Measurements from ENCODE around the gene FITM1. TPM values are rescaled to one million over a fixed set of nuclear protein-coding genes. Genes with fewer than 3 reads are reported as not detected.

Gene FITM1
- total RNA-seq, 1 experiment from 2014 or later = 0.46 TPM

DNA sequence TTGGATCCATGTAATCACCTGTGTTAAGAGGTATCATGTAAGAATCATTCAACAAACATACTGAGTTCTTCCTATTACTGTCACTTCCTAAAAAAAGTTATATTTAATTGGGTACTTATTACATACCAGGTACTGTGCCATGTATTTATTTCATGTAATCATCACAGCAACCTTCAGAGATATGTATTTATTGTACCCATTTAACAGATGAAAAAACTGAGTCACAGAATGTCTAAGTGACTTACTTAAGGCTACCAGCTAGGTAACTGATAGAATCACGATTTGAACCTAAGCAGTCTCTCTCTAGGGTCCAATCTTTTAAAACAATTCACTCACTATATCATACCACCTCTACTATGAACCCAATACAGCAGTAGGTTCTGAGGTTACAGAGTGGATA lies 14.0 kb downstream of the FITM1 start:
- ChIA-PET CTCF (no interaction called here), POLR2A (no interaction called here)
- intact Hi-C loops (cut with micrococcal nuclease; ENCODE audit: unreplicated experiment) = no loop called here
- no TSS peak for BruUV-seq (replicated peaks)
- TF ChIP-seq POLR2AphosphoS5 (IDR thresholded peaks at IDR 0.05; ENCODE audit: low read depth, low read length) (no peak), REST (IDR thresholded peaks at IDR 0.05; ENCODE audit: insufficient read depth in 1 of 2, low read depth in 2 of 2, low read length in 1 of 2) (no peak), CTCF (IDR thresholded peaks at IDR 0.05) (no peak), SIN3A (IDR thresholded peaks at IDR 0.05; ENCODE audit: borderline replicate concordance, insufficient read depth, low read depth, low read length) (no peak), TCF7L2 (IDR thresholded peaks at IDR 0.05; ENCODE audit: low read depth, low read length) (no peak)
- Histone ChIP-seq H3K4me1 (ENCODE audit: control insufficient read depth, insufficient read depth, low read length) (peaks cover 9% of the 10 kb centered on the region), H3K36me3 (ENCODE audit: control insufficient read depth, insufficient read depth, low read length) (peaks cover 3% of the 10 kb centered on the region; the same call in 1 of the 2 replicates), H3K9me3 (ENCODE audit: control insufficient read depth, insufficient read depth, low read depth, low read length) (no peaks in the 10 kb centered on the region), H3K27ac (ENCODE audit: low read length) (no peak overlapping the region), H3K27me3 (ENCODE audit: control insufficient read depth, insufficient read depth, low read length) (no peaks in the 10 kb centered on the region), H3K4me3 (ENCODE audit: low read depth in 2 of 2, low read length in 2 of 2) (no peak overlapping the region)
- in situ Hi-C loops (cut with HindIII; ENCODE audit: low pct_unique_long_range_greater_than_20kb, low sequenced_read_pairs) = no loop called here
- DNase-seq (ENCODE audit: low read depth, low spot score) = no peak
- no peak for ATAC-seq

DNA sequence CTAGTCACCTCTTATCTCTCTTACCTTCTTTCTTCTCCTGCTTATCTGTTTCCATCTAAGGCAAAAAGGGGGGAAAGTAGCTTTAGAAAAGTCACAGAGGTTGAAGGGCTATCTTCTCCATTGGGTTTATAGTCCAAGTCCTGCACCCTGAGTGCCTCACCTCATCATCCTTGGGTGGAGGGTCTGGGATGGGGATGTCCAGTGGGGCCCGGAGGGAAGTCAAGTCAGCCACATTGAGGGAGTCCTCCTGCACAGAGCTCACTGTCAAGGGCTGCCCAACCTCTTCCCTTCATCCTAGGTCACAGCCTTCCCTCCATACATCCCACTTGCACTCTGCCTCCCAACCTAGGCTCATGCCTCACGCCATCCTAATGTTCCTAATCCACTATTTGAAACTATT lies 14.8 kb downstream of the FITM1 start:
- Histone ChIP-seq H3K36me3 (ENCODE audit: control insufficient read depth, insufficient read depth, low read length) (peaks cover 3% of the 10 kb centered on the region), H3K4me1 (ENCODE audit: control insufficient read depth, insufficient read depth, low read length) (peaks cover 6% of the 10 kb centered on the region; the same call in 1 of the 2 replicates), H3K27me3 (ENCODE audit: control insufficient read depth, insufficient read depth, low read length) (no peaks in the 10 kb centered on the region), H3K27ac (ENCODE audit: low read length) (peak overlapping the region; percentile 94), H3K9me3 (ENCODE audit: control insufficient read depth, insufficient read depth, low read depth, low read length) (no peaks in the 10 kb centered on the region), H3K4me3 (ENCODE audit: low read depth in 2 of 2, low read length in 2 of 2) (peak overlapping the region; percentile 87 to 96)
- BruUV-seq (replicated peaks) = no TSS peak
- CTCF ChIA-PET = no interaction called here
- in situ Hi-C loops (cut with HindIII; ENCODE audit: low pct_unique_long_range_greater_than_20kb, low sequenced_read_pairs) = no loop called here
- POLR2A ChIA-PET = no interaction called here
- ATAC-seq = no peak
- no peak for TF ChIP-seq TCF7L2 (IDR thresholded peaks at IDR 0.05; ENCODE audit: low read depth, low read length)
- no peak for TF ChIP-seq REST (IDR thresholded peaks at IDR 0.05; ENCODE audit: insufficient read depth in 1 of 2, low read depth in 2 of 2, low read length in 1 of 2)
- TF ChIP-seq POLR2AphosphoS5 (IDR thresholded peaks at IDR 0.05; ENCODE audit: low read depth, low read length) = no peak
- no peak for TF ChIP-seq SIN3A (IDR thresholded peaks at IDR 0.05; ENCODE audit: borderline replicate concordance, insufficient read depth, low read depth, low read length)
- no peak for TF ChIP-seq CTCF (IDR thresholded peaks at IDR 0.05)
- DNase-seq (ENCODE audit: low read depth, low spot score) = no peak
- intact Hi-C loops (cut with micrococcal nuclease; ENCODE audit: unreplicated experiment) = no loop called here

All from Panc1 (cell line).